ENCODE data around the gene SCD.

Gene SCD

GRCh38 chr10:100306861-100307260, 40.2 kb upstream of the SCD start:
- TF ChIP-seq CEBPB (IDR thresholded peaks at IDR 0.05), result no peak

GRCh38 chr10:100307684-100308083, 39.3 kb upstream of the SCD start:
- TF ChIP-seq RAD21 (IDR thresholded peaks at IDR 0.05; ENCODE audit: low read depth) (no peak), REST (IDR thresholded peaks at IDR 0.05; ENCODE audit: low read depth) (no peak), USF1 (IDR thresholded peaks at IDR 0.05) (no peak), ZBTB7A (IDR thresholded peaks at IDR 0.05; ENCODE audit: low read depth) (no peak), TAF1 (IDR thresholded peaks at IDR 0.05; ENCODE audit: low read depth) (no peak), CREB1 (IDR thresholded peaks at IDR 0.05; ENCODE audit: low read depth) (no peak), TEAD4 (IDR thresholded peaks at IDR 0.05) (no peak), NFIC (IDR thresholded peaks at IDR 0.05) (no peak)

- TF ChIP-seq FOXM1 (IDR thresholded peaks at IDR 0.05; ENCODE audit: borderline replicate concordance, low read depth), result no peak
- TF ChIP-seq ZBTB7A (IDR thresholded peaks at IDR 0.05; ENCODE audit: low read depth), result no peak
- no peak for TF ChIP-seq CEBPB (IDR thresholded peaks at IDR 0.05)
- no peak for TF ChIP-seq TEAD4 (IDR thresholded peaks at IDR 0.05)
- no peak for TF ChIP-seq TCF12 (IDR thresholded peaks at IDR 0.05; ENCODE audit: low read depth)
- TF ChIP-seq NFIC (IDR thresholded peaks at IDR 0.05), result no peak
- TF ChIP-seq RAD21 (IDR thresholded peaks at IDR 0.05; ENCODE audit: low read depth), result no peak
- no peak for TF ChIP-seq MAX (IDR thresholded peaks at IDR 0.05)
- no peak for TF ChIP-seq CREB1 (IDR thresholded peaks at IDR 0.05; ENCODE audit: low read depth)
- TF ChIP-seq TAF1 (IDR thresholded peaks at IDR 0.05; ENCODE audit: low read depth), result no peak
- TF ChIP-seq YY1 (IDR thresholded peaks at IDR 0.05; ENCODE audit: low read depth), result no peak
- TF ChIP-seq USF1 (IDR thresholded peaks at IDR 0.05), result no peak
- TF ChIP-seq EGR1 (IDR thresholded peaks at IDR 0.05), result no peak
- no peak for TF ChIP-seq EP300 (IDR thresholded peaks at IDR 0.05; ENCODE audit: borderline replicate concordance)
- TF ChIP-seq REST (IDR thresholded peaks at IDR 0.05; ENCODE audit: low read depth), result no peak
These were observed 35.7 kb upstream of the SCD start for GRCh38 chr10:100311298-100311697.

GRCh38 chr10:100315615-100316014, 31.4 kb upstream of the SCD start:
- TF ChIP-seq CEBPB (IDR thresholded peaks at IDR 0.05), result no peak
- no peak for TF ChIP-seq EGR1 (IDR thresholded peaks at IDR 0.05)
- TF ChIP-seq CREB1 (IDR thresholded peaks at IDR 0.05; ENCODE audit: low read depth), result no peak
- TF ChIP-seq TAF1 (IDR thresholded peaks at IDR 0.05; ENCODE audit: low read depth), result no peak

- no peak for TF ChIP-seq EP300 (IDR thresholded peaks at IDR 0.05; ENCODE audit: borderline replicate concordance)
- TF ChIP-seq YY1 (IDR thresholded peaks at IDR 0.05; ENCODE audit: low read depth), result no peak
- no peak for TF ChIP-seq USF1 (IDR thresholded peaks at IDR 0.05)
- no peak for TF ChIP-seq TEAD4 (IDR thresholded peaks at IDR 0.05)
- no peak for TF ChIP-seq ZBTB7A (IDR thresholded peaks at IDR 0.05; ENCODE audit: low read depth)
- no peak for TF ChIP-seq TAF1 (IDR thresholded peaks at IDR 0.05; ENCODE audit: low read depth)
- TF ChIP-seq REST (IDR thresholded peaks at IDR 0.05; ENCODE audit: low read depth), result no peak
- no peak for TF ChIP-seq FOXM1 (IDR thresholded peaks at IDR 0.05; ENCODE audit: borderline replicate concordance, low read depth)
- TF ChIP-seq CEBPB (IDR thresholded peaks at IDR 0.05), result no peak
- no peak for TF ChIP-seq CREB1 (IDR thresholded peaks at IDR 0.05; ENCODE audit: low read depth)
- no peak for TF ChIP-seq TCF12 (IDR thresholded peaks at IDR 0.05; ENCODE audit: low read depth)
- TF ChIP-seq RAD21 (IDR thresholded peaks at IDR 0.05; ENCODE audit: low read depth), result no peak
- no peak for TF ChIP-seq NFIC (IDR thresholded peaks at IDR 0.05)
- no peak for TF ChIP-seq MAX (IDR thresholded peaks at IDR 0.05)
- no peak for TF ChIP-seq EGR1 (IDR thresholded peaks at IDR 0.05)
These were observed 28.8 kb upstream of the SCD start for GRCh38 chr10:100318207-100318606.
